ENCODE measurements around the gene GPR83.
"Not testable (repeated sequence)": the region's sequence is repeated elsewhere in the genome, so short reads cannot be mapped to it uniquely, and the experiment has no call there.

The GPR83 gene

DNA sequence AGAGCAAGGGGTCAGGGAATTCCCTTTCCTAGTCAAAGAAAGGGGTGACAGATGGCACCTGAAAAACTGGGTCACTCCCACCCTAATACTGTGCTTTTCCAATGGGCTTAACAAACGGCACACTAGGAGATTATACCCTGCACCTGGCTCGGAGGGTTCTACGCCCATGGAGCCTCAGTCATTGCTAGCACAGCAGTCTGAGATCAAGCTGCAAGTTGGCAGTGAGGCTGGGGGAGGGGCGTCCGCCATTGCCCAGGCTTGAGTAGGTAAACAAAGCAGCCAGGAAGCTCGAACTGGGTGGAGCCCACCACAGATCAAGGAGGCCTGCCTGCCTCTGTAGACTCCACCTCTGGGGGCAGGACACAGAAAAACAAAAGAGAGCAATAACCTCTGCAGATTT, 30.6 kb downstream of the GPR83 start:
- not testable (repeated sequence) for DNase-seq (ENCODE audit: low spot score)

DNA sequence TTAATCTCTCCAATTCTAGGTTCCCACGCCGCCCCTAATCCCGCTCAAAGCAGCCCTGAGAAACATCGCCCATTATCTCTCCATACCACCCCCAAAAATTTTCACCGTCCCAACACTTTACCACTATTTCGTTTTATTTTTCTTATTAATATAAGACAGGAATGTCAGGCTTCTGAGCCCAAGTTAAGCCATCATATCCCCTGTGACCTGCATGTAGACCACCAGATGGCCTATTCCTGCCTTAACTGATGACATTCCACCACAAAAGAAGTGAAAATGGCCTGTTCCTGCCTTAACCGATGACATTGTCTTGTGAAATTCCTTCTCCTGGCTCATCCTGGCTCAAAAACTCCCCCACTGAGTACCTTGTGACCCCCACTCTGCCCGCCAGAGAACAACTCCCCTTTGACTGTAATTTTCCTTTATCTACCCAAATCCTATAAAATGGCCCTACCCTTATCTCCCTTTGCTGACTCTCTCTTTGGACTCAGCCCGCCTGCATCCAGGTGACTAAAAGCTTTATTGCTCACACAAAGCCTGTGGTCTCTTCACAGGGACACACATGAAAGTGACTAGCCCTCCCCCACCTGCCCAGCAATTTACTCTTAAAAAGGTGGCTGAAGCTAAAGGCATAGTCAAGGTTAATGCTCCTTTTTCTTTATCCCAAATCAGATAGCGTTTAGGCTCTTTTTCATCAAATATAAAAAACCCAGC, 50.2 kb downstream of the GPR83 start:
- DNase-seq (ENCODE audit: low spot score) = not testable (repeated sequence)

DNA sequence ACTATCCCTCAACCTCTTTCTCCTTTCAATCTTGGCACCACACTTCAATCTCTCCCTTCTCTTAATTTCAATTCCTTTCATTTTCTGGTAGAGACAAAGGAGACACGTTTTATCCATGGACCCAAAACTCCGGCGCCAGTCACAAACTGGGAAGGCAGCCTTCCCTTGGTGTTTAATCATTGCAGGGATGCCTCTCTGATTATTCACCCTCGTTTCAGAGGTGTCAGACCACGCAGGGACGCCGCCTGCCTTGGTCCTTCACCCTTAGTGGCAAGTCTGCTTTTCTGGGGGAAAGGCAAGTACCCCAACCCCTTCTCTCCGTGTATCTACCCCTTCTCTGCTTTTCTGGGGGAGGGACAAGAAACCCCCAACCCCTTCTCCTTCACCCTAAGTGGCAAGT, 54.9 kb downstream of the GPR83 start:
- DNase-seq (ENCODE audit: low spot score) = not testable (repeated sequence)

- no peak for DNase-seq (ENCODE audit: low spot score)
Measured at GRCh38 chr11:94343495-94343894, 57.7 kb downstream of the GPR83 start.

DNA sequence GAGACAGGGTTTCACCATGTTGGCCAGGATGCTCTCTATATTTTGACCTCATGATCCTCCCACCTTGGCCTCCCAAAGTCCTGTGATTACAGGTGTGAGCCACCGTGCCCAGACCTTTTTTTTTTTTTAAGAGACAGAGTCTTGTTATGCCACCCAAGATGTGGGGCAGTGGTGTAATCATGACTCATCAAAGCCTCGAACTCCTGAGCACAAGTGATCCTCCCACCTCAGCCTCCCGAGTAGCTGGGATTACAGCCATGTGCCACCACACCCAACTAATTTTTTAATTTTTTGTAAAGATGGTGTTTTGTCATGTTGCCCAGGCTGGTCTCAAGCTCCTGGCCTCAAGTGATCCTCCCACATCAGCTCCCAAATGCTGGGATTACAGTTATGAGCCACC, 59.0 kb downstream of the GPR83 start:
- DNase-seq (ENCODE audit: low spot score) = no peak

GRCh38 chr11:94338651-94339050, 62.6 kb downstream of the GPR83 start:
- no peak for DNase-seq (ENCODE audit: low spot score)

- no peak for DNase-seq (ENCODE audit: low spot score)
Measured at GRCh38 chr11:94336033-94336432, 65.2 kb downstream of the GPR83 start.

- DNase-seq (ENCODE audit: low spot score) = no peak
Measured at GRCh38 chr11:94332814-94333213, 68.4 kb downstream of the GPR83 start.

DNA sequence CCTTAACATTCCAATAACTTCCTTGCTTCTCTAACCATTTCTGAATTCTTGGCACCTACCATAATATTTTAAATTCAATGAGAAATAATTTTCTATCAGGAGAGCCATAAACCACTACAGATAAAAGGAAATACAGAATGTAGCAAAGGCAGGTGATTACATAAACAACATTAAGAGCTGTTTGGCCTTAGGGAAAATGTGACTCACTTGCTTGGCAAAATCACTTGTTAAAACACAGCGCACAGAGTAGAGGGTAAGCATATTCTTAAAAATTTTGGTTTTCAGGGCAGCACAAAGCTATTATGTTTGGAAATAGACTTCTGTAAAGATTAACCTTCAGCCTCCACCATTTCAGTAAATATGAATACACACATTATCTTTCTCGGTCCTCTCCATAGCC, 70.4 kb downstream of the GPR83 start:
- DNase-seq (ENCODE audit: low spot score) = no peak

- no peak for DNase-seq (ENCODE audit: low spot score)
Measured at GRCh38 chr11:94329501-94329900, 71.7 kb downstream of the GPR83 start.

DNA sequence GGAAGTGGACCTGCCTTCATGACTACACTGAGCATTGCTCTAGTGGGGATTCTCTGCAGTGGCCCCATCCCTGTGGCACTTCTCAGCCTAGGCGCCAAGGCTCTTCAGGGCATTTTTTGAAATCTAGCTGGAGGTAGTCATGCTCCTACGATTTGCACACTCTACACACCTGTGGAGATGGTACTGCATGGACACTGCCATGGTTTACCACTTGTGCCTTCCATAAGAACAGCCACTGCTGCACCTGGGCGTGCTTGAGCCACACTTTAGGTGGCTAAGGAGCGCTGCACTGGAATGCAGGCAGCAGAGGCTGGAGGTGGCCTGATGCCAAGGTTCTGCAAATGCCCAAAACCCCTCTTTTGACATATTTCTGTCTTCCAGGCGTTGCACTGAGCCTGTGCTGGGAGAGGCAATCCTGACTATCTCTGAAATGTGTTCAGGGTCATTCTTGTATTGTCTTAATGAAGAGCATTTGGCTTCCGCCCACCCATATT, 72.6 kb downstream of the GPR83 start:
- DNase-seq (ENCODE audit: low spot score) = no peak
